Cardiac muscle cell (in vitro differentiated cells and primary cell): ENCODE data around the gene RASAL3. TPM values are rescaled to one million over a fixed set of nuclear protein-coding genes. Genes with fewer than 3 reads are reported as not detected.

Experiments
- DNase-seq, 2 donors: peaks; one replicate each; pipeline versions ENCODE4 v3.0.0 to v3.0.0-alpha.2; 2010 to 2017; ENCODE audit warnings: low read depth in 1 of 2, low spot score in 1 of 2
- H3K27ac ChIP-seq: fragments of 200-600 bp; sonication (generic); 2 replicates; pipeline ENCODE4 v1.5.1; 2016
- H3K27me3 ChIP-seq: fragments of 200-600 bp; sonication (generic); 2 replicates; pipeline ENCODE4 v1.6.0; 2016; ENCODE audit warnings: control low read depth
- H3K36me3 ChIP-seq: fragments of 200-600 bp; sonication (generic); 2 replicates; pipeline ENCODE4 v1.5.1; 2016; ENCODE audit warnings: control low read depth
- H3K4me1 ChIP-seq: fragments of 200-600 bp; sonication (generic); 2 replicates; pipeline ENCODE4 v1.8.1; 2017; ENCODE audit warnings: low read depth, mild to moderate bottlenecking, mixed run types
- H3K4me3 ChIP-seq: fragments of 200-600 bp; sonication (generic); 2 replicates; pipeline ENCODE4 v1.5.1; 2016; ENCODE audit warnings: mild to moderate bottlenecking
- H3K9me3 ChIP-seq: fragments of 200-600 bp; sonication (generic); 2 replicates; pipeline ENCODE4 v1.5.1; 2017; ENCODE audit warnings: low read depth, mild to moderate bottlenecking, control low read depth
- CTCF ChIP-seq: IDR thresholded peaks from 2 replicates; pipeline ENCODE4 v1.5.1; 2012; ENCODE audit warnings: low read depth, mild to moderate bottlenecking, low read length
- polyA plus RNA-seq: library from polyadenylated mRNA; unstranded; fragments of >200 nt; fragmentation: Nextera tagmentation; extraction: Ambion mirVana; gene quantifications from 2 replicates; pipeline ENCODE4 v1.2.1, GENCODE V29; 2016
- total RNA-seq: library from RNA; depleted of rRNA; stranded (reverse); fragments of >200 nt; gene quantifications from 2 replicates; pipeline ENCODE4 v1.2.3, GENCODE V29; 2016

RASAL3 gene
- total RNA-seq (0.14 TPM in 1 of 2 replicates, not detected in the other), polyA plus RNA-seq (0.46 TPM in 1 of 2 replicates, not detected in the other)

GRCh38 chr19:15464394-15465385, at the start of gene RASAL3:
Gene RASAL3 (minus strand): TSS chr19:15464544. CDS start chr19:15464358, 186 bp downstream.
- H3K4me3 ChIP-seq = no peak within 1 kb of the TSS

GRCh38 chr19:15511671-15512424, 47.5 kb upstream of the RASAL3 start:
- Histone ChIP-seq H3K4me1 (no peaks in the 10 kb centered on the region), H3K27ac (no peak overlapping the region), H3K4me3 (no peak overlapping the region), H3K9me3 (no peaks in the 10 kb centered on the region), H3K36me3 (no peaks in the 10 kb centered on the region), H3K27me3 (no peaks in the 10 kb centered on the region)
- no peak for TF ChIP-seq CTCF
- DNase-seq = no peak

More at GRCh38 chr19:15464394-15465385, at the start of gene RASAL3:
- no peaks in the 10 kb centered on the region for H3K36me3 ChIP-seq
- TF ChIP-seq CTCF = no peak
- DNase-seq = peak in 1 of 2 donors; percentile 46
- no peaks in the 10 kb centered on the region for H3K4me1 ChIP-seq
- no peak within 1 kb of the TSS for H3K27ac ChIP-seq
- H3K9me3 ChIP-seq = no peaks in the 10 kb centered on the region
- peaks cover 43% of the 10 kb centered on the region for H3K27me3 ChIP-seq

GRCh38 chr19:15508035-15508710, 43.8 kb upstream of the RASAL3 start, which contains the start of gene CYP4F22:
Gene CYP4F22 (plus strand): TSS chr19:15508525. CDS start chr19:15525337, 16,812 bp downstream.
- H3K9me3 ChIP-seq = no peaks in the 10 kb centered on the region
- no peak for TF ChIP-seq CTCF
- H3K4me3 ChIP-seq = no peak within 1 kb of the TSS
- no peak within 1 kb of the TSS for H3K27ac ChIP-seq
- no peaks in the 10 kb centered on the region for H3K36me3 ChIP-seq
- H3K27me3 ChIP-seq = no peaks in the 10 kb centered on the region
- no peaks in the 10 kb centered on the region for H3K4me1 ChIP-seq
- no peak for DNase-seq

- no peaks in the 10 kb centered on the region for H3K9me3 ChIP-seq
- no peak overlapping the region for H3K4me3 ChIP-seq
- TF ChIP-seq CTCF = no peak
- no peaks in the 10 kb centered on the region for H3K27me3 ChIP-seq
- H3K27ac ChIP-seq = no peak overlapping the region
- no peak for DNase-seq
- H3K4me1 ChIP-seq = no peaks in the 10 kb centered on the region
- H3K36me3 ChIP-seq = no peaks in the 10 kb centered on the region
Observed at GRCh38 chr19:15507068-15508034, 43.0 kb upstream of the RASAL3 start.
